Measurements from ENCODE around the gene SYP.

Gene SYP

GRCh38 chrX:49188468-49189076 is 11.4 kb downstream of the SYP start:
- no peak overlapping the region for H3K4me3 ChIP-seq (ENCODE audit: low read depth, low read length)
- peaks cover 18% of the 10 kb centered on the region for H3K27me3 ChIP-seq (ENCODE audit: insufficient read depth, low read depth, severe bottlenecking)
- H3K9me3 ChIP-seq (ENCODE audit: severe bottlenecking), result no peaks in the 10 kb centered on the region
- peaks cover 35% of the 10 kb centered on the region for H3K36me3 ChIP-seq
- TF ChIP-seq CTCF (IDR thresholded peaks at IDR 0.05; ENCODE audit: low read depth, low read length), result no peak
- DNase-seq, result no peak
- peak overlapping the region; percentile 36 for H3K27ac ChIP-seq

GRCh38 chrX:49187526-49187925 is 12.5 kb downstream of the SYP start:
- DNase-seq, result no peak
- TF ChIP-seq CTCF (IDR thresholded peaks at IDR 0.05; ENCODE audit: low read depth, low read length), result no peak
- H3K27ac ChIP-seq, result peak overlapping the region; percentile 78
- no peak overlapping the region for H3K4me3 ChIP-seq (ENCODE audit: low read depth, low read length)
- peaks cover 26% of the 10 kb centered on the region for H3K36me3 ChIP-seq
- H3K27me3 ChIP-seq (ENCODE audit: insufficient read depth, low read depth, severe bottlenecking), result peaks cover 18% of the 10 kb centered on the region
- no peaks in the 10 kb centered on the region for H3K9me3 ChIP-seq (ENCODE audit: severe bottlenecking)

- H3K27me3 ChIP-seq (ENCODE audit: insufficient read depth, low read depth, severe bottlenecking), result peaks cover 18% of the 10 kb centered on the region
- TF ChIP-seq CTCF (IDR thresholded peaks at IDR 0.05; ENCODE audit: low read depth, low read length), result no peak
- H3K27ac ChIP-seq, result peak overlapping the region; percentile 78
- peaks cover 21% of the 10 kb centered on the region for H3K36me3 ChIP-seq
- H3K9me3 ChIP-seq (ENCODE audit: severe bottlenecking), result no peaks in the 10 kb centered on the region
- H3K4me3 ChIP-seq (ENCODE audit: low read depth, low read length), result peak overlapping the region; percentile 57; the same call in 1 of the 2 replicates
- DNase-seq, result peak; percentile 51
These were observed 13.0 kb downstream of the SYP start for GRCh38 chrX:49187028-49187394.

- Histone ChIP-seq H3K4me3 (ENCODE audit: low read depth, low read length) (peak within 1 kb of the TSS; percentile 57), H3K27me3 (ENCODE audit: insufficient read depth, low read depth, severe bottlenecking) (peaks cover 15% of the 10 kb centered on the region), H3K9me3 (ENCODE audit: severe bottlenecking) (no peaks in the 10 kb centered on the region), H3K36me3 (peaks cover 15% of the 10 kb centered on the region), H3K27ac (peak within 1 kb of the TSS; percentile 78)
- peak; percentile 52 for TF ChIP-seq CTCF (IDR thresholded peaks at IDR 0.05; ENCODE audit: low read depth, low read length)
- DNase-seq, result peak; percentile 83
These were observed 13.6 kb downstream of the SYP start, which contains the start of gene PRICKLE3 for GRCh38 chrX:49186125-49187027. TSS of gene PRICKLE3 (minus strand) at chrX:49186373. CDS start at chrX:49186297, 76 bp downstream.

GRCh38 chrX:49184294-49185281 is 15.4 kb downstream of the SYP start:
- Histone ChIP-seq H3K27me3 (ENCODE audit: insufficient read depth, low read depth, severe bottlenecking) (peaks cover 15% of the 10 kb centered on the region), H3K36me3 (peaks cover 5% of the 10 kb centered on the region), H3K4me3 (ENCODE audit: low read depth, low read length) (no peak overlapping the region), H3K9me3 (ENCODE audit: severe bottlenecking) (no peaks in the 10 kb centered on the region), H3K27ac (no peak overlapping the region)
- DNase-seq, result no peak
- TF ChIP-seq CTCF (IDR thresholded peaks at IDR 0.05; ENCODE audit: low read depth, low read length), result no peak
